Suppressor macrophage treated with lipopolysaccharide for 4 hours (primary cell): ENCODE results near the gene HNRNPUL2.
"Not testable (repeated sequence)": the region's sequence is repeated elsewhere in the genome, so short reads cannot be mapped to it uniquely, and the experiment has no call there.

ENCODE experiments used
- DNase-seq: peaks from one replicate; pipeline ENCODE4 v3.0.0-alpha.2; 2020

HNRNPUL2 gene

DNA sequence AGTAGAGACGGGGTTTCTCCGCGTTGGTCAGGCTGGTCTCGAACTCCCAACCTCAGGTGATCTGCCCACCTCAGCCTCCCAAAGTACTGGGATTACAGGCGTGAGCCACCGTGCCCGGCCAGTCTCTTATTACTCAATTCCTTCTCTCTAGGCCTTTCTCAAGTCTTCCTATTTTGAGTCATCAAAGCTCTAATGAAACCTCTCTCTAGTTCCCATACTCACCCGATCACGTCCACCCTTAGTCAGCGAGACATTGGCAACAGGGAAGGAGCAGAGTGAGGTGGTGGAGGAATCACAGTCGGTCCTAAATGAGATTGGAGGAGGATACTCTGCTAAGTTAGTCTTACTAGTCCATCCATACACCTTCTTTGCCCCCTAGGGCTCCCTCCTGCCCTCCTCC is 25.0 kb downstream of the HNRNPUL2 start:
- DNase-seq = peak; percentile 93

GRCh38 chr11:62694455-62695167 is 32.6 kb downstream of the HNRNPUL2 start:
- DNase-seq = peak; percentile 87

- DNase-seq = not testable (repeated sequence)
Measured at GRCh38 chr11:62693624-62694023, 33.6 kb downstream of the HNRNPUL2 start.

GRCh38 chr11:62689421-62690183 is 37.7 kb downstream of the HNRNPUL2 start, which contains the start of gene LRRN4CL:
LRRN4CL (minus strand) TSS chr11:62689530; CDS start chr11:62688508, 1,022 bp downstream.
- no peak for DNase-seq

GRCh38 chr11:62688491-62688890 is 38.8 kb downstream of the HNRNPUL2 start:
- no peak for DNase-seq

DNA sequence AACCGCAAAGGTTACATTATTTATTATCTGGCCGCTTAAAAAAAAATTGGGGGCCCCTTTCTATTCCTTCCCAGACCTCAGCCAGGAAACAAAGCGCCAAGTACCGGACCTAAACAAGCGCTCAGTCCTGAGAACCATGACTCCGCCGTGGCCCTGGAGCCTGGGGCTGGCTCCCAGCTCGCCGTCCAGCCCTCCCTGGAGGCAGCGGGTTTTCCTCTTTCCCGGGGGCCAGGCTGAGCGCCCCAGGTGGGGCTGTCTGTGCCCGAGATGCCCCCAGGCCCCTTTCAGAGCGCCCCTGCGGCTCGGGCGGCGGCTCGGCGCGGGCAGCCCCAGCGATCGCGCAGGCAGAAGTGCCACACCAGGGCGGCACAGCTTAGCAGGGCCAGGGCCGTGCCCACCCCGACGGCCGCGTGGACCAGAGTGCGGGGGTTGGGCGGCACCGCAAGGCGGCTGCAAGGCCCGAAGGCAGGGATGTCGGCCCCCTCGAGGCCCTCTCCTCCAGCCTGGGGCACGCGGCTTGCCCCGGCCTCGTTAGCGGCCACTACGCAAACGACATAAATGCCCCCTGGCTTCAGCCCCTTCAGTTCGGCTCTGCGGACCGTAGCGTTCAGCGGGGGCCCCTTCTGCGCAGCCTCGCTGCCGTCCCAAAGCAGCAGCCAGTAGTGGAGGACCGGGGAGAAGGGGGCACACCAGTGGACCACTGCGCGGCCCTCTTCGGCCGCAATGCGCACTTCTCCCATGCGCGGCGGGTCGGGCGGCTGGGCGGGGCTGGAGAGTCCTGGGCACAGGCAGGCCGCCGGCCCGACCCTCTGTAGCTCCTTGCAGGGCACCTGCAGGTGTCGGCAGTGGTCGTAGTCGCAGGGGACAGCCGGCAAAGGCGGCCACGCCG is 39.5 kb downstream of the HNRNPUL2 start:
- no peak for DNase-seq

GRCh38 chr11:62682518-62682917 is 44.7 kb downstream of the HNRNPUL2 start:
- no peak for DNase-seq

- DNase-seq = peak; percentile 43
Measured at GRCh38 chr11:62680825-62681240, 46.4 kb downstream of the HNRNPUL2 start.

GRCh38 chr11:62678770-62679696 is 48.2 kb downstream of the HNRNPUL2 start, which contains the start of gene UBXN1:
UBXN1 (minus strand) TSS chr11:62679073; CDS start chr11:62678923, 150 bp downstream.
- peak; percentile 94 for DNase-seq

DNA sequence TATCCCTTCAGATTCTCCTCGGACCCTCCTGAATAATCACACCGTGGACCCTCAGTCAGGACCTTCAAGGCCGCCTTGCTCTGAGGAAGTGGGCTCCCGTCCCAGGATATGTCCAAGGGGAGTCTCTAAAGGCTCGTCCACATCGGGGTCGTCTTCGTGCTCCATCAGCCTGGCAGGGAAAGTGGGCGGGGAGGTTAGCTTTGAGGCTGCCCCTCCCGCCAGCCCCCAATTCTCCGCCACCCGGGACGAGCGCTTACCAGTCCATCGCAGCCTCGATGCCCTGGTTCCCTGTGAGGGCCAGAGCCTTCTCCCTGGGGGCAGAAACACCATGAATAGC is 48.9 kb downstream of the HNRNPUL2 start:
- DNase-seq = no peak

DNA sequence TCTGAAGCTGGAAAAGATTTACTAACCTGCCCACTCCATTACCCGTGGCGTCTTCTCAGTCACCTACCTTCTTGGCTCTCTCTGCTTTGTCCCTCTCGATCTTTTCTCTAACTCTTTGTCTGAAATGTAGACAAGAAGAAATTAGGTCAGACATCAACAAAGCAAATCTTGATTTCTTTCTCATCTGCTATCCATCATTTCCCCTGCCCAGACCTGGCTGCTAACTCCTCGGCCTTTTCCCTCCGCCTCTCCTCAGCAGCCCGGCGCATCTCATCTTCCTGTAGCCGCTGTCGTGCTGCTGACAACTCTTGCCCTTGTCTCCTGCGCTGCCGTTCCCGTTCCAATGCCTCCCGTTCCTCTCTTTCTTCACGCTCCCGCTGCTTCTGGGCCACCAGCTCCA is 49.5 kb downstream of the HNRNPUL2 start:
- no peak for DNase-seq

GRCh38 chr11:62677156-62677555 is 50.1 kb downstream of the HNRNPUL2 start:
- DNase-seq = no peak

DNA sequence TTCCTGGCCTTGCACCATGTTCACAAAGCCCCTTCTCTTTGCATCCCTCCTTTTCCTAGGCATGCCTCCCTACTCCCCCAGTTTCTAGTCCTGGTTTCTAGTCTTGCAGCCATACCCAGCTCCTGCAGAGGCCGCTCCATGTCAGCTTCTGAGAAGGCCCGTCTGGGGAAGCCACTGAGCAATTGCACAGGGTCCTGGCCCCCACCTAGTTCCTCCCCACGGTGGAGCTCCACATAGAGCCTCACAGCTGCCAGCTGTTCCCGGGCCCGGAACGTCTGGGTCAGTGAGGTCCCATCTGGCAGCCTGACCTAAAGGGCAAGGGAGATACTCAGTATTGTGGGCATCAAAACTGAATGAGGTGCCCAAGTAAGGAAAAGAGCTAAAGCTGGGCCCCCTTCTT is 50.6 kb downstream of the HNRNPUL2 start:
- DNase-seq = no peak

GRCh38 chr11:62675415-62675814 is 51.8 kb downstream of the HNRNPUL2 start:
- DNase-seq = not testable (repeated sequence)

DNA sequence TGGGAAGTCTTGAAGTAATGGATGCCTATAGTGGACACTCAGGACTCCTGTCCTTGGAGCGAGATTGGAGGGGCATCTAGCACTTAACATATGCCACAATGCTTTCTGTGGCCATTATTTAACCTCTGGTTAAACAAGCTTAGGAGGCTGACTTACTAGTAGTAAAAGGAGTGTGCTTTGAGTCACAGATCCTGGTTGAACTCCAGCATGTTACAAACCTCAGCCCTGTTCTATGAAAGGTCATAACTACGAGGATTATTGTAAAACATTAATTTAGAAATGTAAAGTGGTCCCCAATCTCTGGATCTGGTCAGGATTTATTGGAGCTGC is 54.1 kb downstream of the HNRNPUL2 start:
- DNase-seq = no peak

DNA sequence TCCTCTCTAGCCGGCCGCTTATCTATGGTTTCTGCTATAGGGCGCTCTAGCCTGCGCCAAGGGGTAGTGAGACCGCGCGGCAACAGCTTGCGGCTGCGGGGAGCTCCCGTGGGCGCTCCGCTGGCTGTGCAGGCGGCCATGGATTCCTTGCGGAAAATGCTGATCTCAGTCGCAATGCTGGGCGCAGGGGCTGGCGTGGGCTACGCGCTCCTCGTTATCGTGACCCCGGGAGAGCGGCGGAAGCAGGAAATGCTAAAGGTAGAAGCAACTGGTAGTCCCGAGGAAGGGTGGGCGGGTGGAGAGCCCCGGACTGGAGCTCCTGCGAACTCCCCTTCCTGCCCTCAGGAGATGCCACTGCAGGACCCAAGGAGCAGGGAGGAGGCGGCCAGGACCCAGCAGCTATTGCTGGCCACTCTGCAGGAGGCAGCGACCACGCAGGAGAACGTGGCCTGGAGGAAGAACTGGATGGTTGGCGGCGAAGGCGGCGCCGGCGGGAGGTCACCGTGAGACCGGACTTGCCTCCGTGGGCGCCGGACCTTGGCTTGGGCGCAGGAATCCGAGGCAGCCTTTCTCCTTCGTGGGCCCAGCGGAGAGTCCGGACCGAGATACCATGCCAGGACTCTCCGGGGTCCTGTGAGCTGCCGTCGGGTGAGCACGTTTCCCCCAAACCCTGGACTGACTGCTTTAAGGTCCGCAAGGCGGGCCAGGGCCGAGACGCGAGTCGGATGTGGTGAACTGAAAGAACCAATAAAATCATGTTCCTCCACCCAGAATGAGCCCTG is 55.5 kb downstream of the HNRNPUL2 start, which contains the start of the genes LBHD1 and UQCC3:
LBHD1 (minus strand) TSS at position 660 of the 782 bp plus-strand sequence. CDS start 2,236 bp downstream, outside the sequence.
UQCC3 (plus strand) TSS at position 66 of the 782 bp plus-strand sequence; CDS start at position 139, 73 bp downstream.
- DNase-seq = peak; percentile 83

DNA sequence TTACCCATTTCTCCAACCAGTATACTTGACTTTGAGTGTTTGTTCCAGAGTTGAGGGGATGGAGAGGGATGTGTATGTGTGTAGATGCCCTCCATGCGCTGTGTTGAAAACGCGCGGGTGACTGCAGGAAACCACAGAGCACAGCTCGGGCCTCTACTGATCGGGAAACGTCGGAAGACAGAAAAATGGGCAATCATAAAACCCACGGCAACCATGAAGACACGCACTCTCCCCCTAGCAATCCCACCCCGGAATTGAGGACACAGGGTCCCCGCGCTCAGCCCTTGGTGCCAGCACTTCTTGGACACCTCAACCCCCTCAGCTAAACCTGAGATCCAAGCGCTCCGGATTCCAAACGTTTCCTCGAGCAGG is 56.0 kb downstream of the HNRNPUL2 start:
- no peak for DNase-seq

GRCh38 chr11:62669420-62670161 is 57.7 kb downstream of the HNRNPUL2 start:
- DNase-seq = no peak

GRCh38 chr11:62667460-62667859 is 59.8 kb downstream of the HNRNPUL2 start:
- no peak for DNase-seq

DNA sequence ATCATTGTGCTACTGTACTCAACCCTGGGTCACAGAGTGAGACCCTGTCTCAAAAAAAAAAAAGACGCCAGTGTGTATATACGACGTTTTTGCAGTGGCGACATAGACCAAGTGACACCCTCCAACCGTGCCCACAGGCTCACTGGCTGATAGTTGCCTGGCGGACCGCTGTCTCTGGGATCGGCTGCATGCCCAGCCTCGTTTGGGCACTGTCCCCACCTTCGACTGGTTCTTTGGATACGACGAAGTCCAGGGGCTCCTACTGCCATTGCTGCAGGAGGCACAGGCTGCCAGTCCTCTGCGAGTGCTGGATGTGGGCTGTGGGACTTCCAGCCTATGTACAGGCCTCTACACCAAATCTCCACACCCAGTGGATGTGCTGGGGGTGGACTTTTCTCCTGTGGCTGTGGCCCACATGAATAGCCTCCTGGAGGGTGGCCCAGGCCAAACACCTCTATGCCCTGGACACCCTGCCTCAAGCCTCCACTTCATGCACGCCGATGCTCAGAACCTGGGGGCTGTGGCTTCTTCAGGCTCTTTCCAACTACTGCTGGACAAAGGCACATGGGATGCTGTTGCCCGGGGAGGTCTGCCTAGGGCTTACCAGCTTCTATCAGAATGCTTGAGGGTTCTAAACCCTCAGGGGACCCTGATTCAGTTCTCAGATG is 60.9 kb downstream of the HNRNPUL2 start:
- no peak for DNase-seq
